Measurements from ENCODE around the gene DNAH14.

DNA sequence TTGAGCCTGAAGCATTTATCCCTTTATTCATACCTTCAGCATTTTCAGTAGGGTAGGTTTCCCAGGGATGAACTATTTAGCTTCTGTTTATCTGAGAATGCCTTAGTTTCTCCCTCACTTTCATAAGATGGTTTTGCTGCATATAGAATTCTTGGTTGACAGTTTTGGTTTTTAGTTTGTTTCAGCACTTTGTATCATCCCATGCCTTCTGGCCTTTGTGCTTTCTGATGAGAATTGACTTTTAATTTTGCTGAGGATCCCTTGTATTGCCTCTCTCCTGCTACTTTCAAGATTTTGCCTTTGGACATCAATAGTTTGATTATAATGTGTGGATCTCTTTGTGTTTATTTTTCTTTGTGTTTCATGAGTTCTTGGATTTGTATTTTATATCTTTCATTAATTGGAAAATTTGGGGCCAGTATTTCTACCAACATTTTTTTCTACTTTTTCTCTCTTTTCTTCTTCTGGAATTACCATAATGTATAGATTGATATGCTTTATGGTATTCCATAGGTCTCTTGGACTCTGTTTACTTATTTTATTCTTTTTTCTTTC is 261.8 kb downstream of the DNAH14 start:
- TF ChIP-seq YY1 (IDR thresholded peaks at IDR 0.05; ENCODE audit: insufficient read depth, insufficient read length), result no peak
- no peak for TF ChIP-seq ZNF274 (IDR thresholded peaks at IDR 0.05; ENCODE audit: low read depth, low read length)
- TF ChIP-seq SUZ12 (IDR thresholded peaks at IDR 0.05; ENCODE audit: extremely low read depth, insufficient read depth, insufficient read length), result no peak

Data from NT2/D1 (cell line).